Iris pigment epithelial cell (primary cell): ENCODE results near the gene TRAPPC3.
A peak's percentile ranks its signal among the peaks of the same experiment; 100 is the strongest.

Experiments used
- DNase-seq: peaks from one replicate; pipeline ENCODE4 v3.0.0-alpha.2; 2011; ENCODE audit warnings: low read depth

The TRAPPC3 gene

DNA sequence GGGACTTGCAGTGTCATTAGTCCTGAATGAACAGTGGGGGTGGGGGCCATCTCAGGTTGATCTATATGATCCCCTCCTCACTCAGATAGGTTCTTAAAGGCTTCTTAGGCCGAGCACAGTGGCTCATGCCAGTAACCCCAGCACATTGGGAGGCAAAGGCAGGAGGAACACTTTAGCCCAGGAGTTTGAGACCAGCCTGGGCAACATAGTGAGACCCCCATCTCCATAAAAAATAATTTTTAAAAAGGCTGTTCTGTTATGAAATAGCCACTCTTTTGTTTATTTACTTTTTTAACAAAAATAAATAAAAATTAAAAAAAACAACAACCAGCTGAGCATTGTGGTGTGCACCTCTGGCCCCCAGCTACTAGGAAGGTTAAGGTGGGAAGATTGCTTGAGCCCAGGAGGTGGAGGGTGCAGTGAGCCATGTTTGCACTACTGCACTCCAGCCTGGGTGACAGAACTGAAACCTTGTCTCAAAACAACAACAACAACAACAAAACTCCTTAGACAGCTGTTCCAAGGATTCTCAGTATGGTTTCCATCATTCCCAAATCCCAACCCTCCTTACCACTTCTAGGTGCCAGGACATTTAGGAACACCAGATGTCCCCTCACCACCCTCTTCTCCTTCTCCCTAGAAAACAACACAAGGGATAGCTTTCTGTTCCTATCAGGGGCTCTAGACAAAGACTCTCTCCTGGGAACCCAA, 2.0 kb upstream of the TRAPPC3 start:
- DNase-seq, result no peak

DNA sequence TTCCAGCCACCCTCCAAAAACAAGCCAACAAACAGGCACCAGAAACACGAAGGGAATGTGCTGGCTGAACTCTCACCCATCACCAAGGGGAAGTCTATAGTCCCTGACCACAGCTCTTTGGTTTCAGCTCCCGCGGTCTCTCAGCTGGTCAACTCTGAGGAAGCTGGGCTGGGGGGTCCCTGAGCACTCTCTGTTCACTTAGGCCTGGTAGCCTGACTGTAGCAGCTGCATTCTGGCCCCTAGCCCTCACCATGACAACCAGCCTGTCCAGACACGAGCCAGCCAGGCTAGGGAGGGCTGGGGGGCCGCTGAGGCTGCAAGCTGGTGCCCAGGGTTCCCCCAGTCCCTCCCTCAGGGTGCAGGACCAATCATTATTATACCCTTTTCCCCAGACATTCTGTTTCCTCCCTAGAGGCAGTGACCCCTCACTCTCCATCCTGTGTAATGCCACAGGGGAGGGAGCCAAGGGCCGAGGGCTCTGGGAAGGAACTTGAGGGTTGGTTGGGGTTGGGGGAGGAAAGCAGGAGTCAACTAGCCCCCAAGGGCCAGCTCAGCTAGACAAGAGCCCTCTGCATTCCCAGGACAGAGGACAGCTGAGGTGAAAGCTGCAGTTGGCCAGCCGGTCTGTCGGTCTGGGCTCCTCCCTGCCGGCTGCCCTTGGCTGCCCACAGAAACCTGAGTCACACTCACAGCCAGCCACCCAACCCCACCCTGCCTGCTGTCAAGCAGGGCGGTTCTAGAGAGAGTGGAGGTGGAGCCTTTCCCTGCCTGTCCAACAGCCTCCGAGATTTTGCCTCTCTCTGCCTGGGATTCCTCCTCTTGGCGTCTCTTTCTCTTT, 1.2 kb upstream of the TRAPPC3 start:
- DNase-seq, result peak; percentile 98

DNA sequence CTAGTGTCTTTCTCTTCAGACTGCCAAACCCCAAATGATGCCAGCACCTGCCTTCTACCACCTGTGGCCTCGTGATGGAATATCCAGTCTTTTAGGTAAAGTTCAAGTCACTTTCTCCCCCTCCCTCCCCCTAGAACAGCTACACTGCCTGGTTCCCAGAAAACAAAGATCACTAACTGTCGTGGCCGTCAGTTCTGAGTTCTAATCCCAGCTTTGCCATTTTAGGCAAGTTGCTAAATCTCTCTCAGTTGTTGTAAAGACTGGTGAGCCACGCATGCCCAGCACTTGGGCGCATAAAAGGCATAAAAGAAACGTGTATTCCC, 648 bp upstream of the TRAPPC3 start:
- DNase-seq, result no peak

DNA sequence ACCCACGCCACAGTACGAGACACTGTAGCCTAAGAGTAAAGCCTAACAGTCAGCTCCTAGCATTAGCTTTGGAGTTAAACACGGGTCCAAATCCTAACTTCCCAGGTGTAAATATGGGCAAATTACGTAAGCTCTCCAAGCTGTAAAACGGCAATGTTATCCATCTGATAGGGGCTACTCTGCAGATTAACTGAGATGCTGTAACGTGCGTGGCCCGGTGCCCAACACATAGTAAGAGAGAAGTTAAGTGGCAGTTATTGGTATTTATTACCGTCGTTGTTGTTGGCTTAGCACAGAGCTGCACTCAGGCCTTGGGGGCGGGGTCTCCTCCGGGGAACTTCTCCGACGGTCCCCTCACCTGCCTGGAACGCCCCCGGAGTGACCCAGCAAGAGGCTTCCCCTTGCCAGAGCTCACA, 457 bp downstream of the TRAPPC3 start:
- peak; percentile 49 for DNase-seq

DNA sequence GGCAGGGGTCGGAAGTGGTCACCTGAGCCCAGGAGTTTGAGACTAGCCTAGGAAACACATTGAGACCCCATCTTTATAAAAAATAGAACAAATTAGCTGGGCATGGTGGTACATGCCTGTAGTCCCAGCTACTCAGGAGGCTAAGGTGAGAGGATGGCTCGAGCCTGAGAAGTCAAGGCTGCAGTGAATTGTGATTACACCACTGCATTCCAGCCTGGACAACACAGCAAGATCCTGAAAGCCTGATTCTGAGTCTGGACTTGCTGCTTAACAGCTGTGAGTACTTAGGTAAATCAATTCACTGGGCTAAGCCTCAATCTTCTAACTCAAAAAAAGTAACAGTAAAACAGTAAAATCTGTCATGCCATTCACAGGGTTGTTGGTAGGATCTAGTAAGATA, 4.9 kb downstream of the TRAPPC3 start:
- DNase-seq, result no peak

DNA sequence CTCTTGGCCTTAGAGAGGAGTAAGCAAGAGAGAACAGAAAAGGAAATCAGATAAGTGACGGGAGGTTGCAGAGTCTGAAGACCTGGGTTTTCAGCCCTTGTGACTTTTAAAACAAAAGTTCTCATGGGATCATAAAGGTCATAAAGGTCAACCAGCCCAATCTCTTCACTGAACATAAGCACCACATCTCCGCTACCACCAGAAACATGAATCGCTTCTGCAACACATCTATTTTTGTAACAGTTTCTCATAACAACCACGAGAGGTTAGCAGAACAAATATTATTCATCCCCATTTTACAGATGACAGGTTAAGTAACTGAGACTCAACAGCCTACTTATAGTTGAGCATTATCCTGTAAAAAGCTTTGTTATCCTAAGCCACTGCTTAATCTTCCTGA, 5.9 kb downstream of the TRAPPC3 start:
- DNase-seq, result no peak

DNA sequence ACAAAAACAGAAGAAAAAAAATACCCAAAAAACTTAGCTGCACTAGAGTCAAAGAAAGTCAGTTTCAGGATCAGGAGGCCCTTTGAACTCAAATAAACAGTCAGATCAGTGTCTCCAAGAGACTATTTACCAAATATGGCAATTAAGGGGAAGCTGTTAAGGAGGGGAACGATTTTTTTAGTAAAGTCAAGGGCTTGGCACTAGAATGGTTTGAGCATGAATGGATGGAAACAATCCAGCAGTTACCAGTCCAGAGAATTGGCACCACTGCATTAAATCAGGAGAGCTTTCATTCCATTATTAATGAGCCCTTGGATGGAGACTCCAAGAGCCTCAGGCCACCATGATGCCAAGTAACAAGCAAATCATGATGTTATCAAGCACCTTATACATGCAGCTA, 7.2 kb downstream of the TRAPPC3 start:
- DNase-seq, result no peak

DNA sequence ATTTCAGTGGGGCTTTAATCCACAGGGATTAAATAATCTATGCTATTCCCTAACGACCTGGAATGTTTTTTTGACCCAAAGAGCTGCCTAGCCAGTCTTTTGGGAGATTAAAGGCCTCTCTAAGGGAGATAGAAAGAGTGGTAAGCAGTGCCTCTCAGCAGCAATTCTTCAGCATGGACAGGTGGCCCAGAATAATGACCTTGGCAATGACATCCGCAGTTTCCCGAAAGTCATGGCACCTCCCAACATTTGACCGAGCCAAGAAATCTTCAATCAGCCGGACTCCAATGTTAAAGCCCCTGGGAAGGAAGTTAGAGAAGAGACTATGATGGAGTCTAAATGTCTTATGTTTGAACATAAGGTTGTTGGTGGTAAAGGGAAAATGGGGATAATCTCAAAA, 9.8 kb downstream of the TRAPPC3 start:
- no peak for DNase-seq

DNA sequence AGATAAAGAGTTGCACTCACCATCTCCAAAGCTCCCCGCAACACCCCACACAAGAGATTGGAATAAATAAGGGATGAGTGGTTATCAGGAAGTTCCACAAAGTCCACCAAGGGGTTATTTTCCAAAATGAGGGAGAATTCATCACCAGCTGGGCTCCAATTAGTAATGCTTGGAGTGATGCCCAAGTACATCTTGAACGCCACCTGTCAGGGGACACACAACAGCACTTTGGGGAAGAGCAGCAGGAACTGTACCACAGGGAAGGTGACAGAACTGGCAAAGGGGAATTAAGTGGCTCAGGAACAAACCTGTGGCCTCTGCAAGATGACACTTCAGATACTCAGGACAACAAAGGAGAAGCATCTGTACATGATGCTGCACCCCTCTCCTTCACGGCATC, 11.5 kb downstream of the TRAPPC3 start:
- no peak for DNase-seq

DNA sequence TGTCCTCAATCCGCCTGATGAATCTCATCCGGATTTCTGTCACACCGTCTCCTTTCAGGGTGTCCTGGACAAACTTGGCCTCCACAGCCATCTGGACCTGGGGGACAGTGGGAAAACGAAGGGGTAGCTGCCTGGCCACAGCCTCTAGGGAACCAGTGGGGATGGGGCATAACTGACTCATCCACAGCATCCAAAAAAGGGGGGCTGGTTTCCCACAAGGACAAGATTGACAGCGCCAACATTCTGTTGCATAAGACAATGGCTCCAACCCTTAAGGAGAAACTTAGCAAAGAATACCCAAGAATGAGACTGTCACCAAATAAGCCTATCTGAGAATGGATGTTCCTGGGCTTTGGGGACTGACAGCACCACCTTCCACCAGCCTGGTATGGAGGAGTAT, 12.1 kb downstream of the TRAPPC3 start:
- no peak for DNase-seq

DNA sequence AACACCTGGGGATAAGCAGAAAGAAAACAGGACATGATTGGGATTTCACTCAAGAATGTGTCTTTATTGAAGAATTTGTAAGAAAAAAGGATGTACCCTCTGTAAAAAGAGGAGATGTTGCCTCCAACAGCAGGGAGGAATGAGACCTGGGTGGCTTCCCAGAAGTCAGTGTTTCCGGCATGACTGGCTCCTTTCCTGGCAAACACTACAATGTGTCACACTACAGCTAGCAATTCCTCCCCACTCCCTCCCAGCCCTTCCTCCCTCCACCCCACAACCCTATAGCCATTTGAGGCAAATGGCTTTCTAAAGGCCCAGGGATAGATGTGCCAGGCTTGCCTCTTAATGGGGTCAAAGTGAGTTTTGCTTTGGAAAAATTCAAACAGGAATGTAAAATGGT, 12.8 kb downstream of the TRAPPC3 start:
- peak; percentile 88 for DNase-seq

DNA sequence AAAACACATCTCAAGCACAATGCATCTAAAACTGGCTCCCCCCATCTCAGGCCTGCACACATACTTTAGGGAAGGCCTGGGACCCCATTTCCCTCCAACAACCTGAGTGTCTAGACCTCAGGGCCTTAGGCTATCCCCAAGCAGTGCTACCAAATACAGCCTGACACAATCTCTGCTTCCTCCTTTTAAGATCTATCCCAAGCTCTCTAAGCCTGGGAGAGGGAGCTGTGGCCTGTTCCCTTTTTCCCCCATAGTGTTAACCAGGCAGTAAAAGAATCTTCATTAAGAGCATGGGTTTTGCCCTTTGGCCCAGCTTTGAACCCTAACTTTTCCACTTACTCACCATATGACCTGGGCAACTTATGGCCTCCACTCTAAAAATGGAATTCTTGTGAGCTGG, 13.5 kb downstream of the TRAPPC3 start:
- no peak for DNase-seq

DNA sequence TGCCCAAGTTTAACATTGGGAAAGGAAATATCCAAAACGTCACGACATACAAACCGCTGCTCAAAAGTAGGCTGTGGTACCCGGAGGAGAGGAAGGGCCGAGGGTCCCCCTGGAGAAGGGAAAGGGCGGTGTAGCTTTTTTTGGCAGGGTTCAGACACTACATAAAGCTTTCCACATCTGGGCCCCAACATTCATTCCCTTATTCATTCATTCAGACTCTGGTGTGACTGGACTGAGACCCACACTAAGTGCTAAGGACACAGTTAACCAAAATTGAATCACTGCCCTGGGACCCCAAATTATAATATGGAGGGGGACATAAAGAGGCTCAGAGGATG, 14.0 kb downstream of the TRAPPC3 start:
- DNase-seq, result no peak

DNA sequence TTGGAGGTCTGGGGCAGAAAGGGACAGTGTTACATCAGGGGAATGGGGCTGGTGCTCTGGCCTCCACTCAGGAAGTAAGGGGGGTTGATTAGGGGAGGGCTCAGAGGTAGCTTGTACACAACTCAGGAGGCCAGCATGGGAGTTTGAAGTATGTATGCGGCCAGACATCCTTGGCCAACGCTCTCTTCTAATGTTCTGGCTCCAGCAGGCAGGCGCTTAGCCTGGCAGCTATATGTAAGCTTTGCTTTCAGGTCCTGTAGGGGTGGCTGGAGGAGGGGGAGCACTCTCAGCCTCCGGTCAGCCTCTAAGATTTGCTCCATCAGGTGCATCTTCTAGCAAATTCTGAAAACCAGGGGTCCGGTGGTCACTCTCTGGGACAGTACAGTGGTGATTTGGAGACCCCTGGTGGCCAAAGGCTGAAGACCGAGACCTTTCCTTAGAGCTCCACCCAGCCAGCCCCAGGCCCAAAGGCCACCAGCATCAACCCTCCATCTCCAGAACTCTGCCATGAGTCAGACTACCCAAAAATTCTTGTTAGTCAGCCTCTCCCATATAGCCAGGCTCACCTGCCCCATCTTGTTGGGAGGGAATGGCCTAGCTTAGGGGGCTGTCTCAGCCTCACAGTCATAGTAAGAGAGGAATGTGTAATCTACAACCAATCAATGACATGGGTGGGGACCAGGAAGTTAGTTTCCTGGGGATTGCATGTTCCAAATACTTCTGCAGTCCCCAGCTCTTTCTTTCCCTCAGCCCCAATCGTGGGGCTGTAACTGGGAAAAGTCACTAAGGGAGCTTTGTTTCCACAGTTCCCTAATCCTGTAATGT, 14.6 kb downstream of the TRAPPC3 start:
- DNase-seq, result no peak

DNA sequence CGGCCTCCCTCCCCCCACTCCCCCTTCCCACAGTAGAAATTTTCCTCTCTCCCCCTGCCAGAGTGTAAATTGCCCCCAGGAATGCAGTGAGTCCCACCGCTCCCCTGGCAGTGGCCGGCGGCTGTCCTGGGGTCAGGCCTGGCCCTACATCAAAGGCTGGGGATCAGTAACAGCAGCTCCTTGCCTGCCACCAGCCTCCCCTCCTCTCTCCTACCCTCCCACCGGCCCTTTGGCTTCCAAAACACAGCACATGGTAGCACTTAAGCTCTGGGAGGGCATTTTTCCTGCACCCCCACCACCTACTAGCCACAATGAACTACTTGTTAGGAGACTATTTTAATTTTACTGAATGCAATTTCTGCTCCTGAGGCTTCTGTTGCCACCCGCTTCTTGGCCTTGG, 15.3 kb downstream of the TRAPPC3 start:
- DNase-seq, result no peak

DNA sequence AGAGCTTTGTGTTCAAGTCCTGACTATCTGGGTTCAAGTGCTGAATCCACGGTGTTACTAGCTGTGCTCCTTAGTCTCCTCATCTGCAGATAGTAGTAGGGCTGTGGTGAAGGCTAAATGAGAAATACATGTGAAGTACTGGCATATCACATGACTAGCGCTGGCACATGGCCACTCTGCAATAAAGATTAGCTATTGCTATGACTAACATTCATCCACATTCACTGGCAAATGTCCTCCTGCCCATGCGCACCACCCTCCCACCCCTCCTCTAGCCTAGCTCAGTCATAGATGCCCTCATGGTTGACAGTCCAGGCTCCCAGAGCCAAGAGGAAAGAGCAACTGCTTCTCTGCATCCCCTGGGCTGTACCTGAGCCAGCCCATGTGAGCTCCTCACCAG, 15.8 kb downstream of the TRAPPC3 start:
- peak; percentile 83 for DNase-seq

DNA sequence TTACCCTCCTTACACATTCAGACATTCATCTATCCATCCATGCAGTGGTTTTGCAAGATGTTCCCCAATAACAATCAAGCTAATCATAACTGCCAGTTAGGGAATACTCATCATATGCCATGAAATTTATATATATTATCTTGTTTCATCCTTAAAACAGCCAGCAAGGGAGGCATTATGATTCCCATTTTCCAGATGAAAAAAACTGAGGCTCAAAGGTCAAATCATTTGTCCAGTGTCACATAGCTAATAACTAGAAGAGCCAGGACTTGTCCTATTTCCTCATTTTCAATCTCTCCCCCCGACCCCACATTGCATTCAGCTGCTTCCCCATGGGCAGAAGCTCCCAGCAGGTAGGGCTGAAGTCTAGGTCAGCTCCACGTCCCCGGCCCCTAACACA, 17.3 kb downstream of the TRAPPC3 start:
- DNase-seq, result no peak

DNA sequence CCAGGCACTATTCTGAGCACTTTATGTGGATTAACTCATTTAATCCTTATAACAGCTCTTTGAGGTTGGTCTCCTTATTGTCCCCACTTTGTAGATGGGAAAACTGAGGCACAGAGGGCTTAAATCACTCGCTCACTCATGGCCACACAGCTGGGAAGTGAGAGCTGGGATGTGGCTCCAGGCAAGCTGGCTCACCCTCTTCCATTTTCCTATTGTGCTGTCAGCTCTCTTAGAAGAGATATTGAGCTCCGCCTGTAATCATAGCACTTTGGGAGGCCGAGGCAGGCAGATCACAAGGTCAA, 20.4 kb downstream of the TRAPPC3 start:
- DNase-seq, result no peak

DNA sequence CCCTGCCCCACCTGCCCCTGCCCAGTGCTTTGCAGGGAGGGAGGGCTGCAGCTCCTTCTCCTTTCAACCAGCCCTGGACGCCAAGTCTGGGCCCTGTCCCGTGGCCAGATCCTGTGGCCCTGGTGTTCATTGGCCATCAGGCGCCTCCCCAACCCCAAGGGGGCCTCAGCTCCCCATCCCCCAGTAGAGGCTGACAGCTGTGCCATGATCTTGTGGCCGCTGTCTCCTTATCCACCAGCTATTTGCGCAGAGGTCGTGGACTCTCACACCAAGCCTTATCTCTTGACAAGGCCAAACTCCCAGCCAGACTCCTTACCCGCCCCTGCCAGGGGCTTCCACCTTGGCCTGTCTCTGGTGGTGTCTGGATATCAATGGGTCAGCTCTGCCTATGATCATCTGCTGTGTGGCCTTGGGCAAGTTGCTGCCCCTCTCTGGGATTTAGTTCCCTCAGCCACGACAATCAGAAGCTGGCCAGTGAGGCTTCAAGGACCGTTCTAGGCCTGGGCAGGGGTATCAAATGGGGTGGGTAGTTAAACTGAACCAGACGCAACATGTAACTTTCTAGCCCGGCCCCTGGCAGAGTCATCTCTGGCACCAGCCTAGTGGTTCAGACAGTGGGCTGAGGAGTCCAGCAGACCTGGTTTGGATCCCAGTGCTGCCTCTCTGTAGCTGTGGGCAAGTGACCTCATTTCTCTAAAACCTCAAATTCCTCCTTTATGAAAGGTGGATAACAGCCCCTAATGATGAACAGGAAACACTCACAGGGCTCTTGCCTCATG, 21.0 kb downstream of the TRAPPC3 start:
- peak; percentile 61 for DNase-seq

DNA sequence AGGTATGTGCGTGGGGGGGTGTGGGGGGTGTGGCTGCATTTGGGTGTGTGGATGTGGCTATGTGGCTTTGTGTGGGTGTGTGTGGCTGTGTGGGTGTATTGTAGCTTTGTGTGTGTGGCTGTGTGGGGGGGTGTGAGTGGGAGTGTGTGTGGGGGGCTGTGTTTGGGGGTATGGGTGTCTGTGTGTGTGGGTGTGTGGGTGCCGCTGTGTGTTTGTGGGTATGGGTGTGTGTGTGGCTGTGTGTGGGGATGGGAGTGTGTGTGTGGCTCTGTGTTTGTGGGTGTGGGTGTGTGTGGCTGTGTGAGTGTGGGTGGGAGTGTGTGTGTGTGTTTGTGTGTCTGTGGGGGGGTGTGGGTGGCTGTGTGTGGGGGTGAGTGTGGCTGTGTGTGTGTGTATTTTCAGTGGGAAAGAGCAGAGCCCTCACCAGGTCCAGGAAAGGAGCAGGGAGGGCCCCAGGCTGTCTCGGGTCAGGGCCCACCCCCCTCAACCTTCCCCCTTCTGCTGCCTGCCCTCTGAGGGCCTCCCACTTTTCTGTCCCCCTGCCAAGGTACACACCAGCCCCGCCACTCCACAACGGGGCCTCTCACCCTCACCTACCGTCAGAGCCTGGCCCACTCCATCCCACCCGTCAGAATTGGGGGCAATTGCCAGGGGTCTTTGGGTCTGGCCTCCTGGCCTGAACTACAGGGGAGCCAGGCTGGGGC, 22.3 kb downstream of the TRAPPC3 start:
- DNase-seq, result no peak

DNA sequence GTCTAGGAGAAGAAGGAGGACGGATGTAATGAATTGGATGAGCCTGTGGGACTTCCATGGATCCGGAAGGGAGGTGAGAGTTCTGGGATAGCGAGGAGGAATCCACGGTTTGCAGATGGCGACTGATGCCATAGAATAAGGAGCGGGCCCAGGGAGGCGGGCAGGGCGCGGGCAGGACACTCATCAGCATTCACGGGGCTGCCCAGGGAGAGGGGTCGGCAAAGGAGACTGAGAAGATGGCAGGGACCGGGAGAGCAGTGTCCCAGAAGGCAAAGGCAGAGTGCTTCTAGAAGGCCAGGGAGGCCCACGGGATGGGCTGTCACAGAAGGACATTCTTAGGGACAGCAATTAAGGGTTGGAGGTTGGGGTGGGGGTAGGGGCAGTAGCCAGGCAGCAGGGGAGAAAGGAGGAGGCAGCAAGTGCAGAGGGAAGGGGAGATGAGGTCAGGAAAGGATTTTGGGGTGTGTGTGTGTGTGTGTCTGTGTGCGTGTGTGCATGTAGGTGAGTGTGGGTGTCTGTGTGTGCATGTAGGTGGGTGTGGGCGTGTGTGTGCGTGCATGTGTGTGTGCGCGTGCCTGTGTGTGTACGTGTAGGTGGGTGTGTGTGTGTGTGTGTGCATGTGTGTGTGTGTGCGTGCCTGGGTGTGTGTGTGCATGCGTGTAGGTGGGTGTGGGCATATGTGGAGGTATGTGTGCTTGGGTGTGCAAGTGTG, 23.1 kb downstream of the TRAPPC3 start:
- no peak for DNase-seq
